RWPE2 (cell line): ENCODE data around the gene SNRPF.

Experiments
- ATAC-seq: fragments of 200-7000 bp; cut with Tn5 transposase; 3 replicates; pipeline ENCODE4 v1.9.1; 2021; ENCODE audit warnings: low read depth
- DNase-seq: peaks from one replicate; pipeline ENCODE4 v3.0.0-alpha.2; 2020; ENCODE audit warnings: low spot score
- H3K27ac ChIP-seq: fragments of 450-650 bp; 2 replicates; pipeline ENCODE4 v1.5.1; 2017; ENCODE audit warnings: mild to moderate bottlenecking; ENCODE audit not compliant: poor library complexity, severe bottlenecking
- H3K27me3 ChIP-seq: fragments of 250-450 bp; sonication (Bioruptor Pico); 2 replicates; pipeline ENCODE4 v1.5.1; 2021; ENCODE audit warnings: mild to moderate bottlenecking, moderate library complexity; ENCODE audit not compliant: insufficient read depth, poor library complexity, severe bottlenecking
- H3K36me3 ChIP-seq: fragments of 250-450 bp; sonication (Bioruptor Pico); 2 replicates; pipeline ENCODE4 v1.5.1; 2020; ENCODE audit warnings: low read depth, mild to moderate bottlenecking, moderate library complexity
- H3K4me1 ChIP-seq: fragments of 250-450 bp; sonication (Bioruptor Pico); 2 replicates; pipeline ENCODE4 v1.5.1; 2021; ENCODE audit warnings: mild to moderate bottlenecking, moderate library complexity; ENCODE audit not compliant: insufficient read depth, poor library complexity, severe bottlenecking
- H3K4me3 ChIP-seq: fragments of 250-450 bp; sonication (Bioruptor Pico); 2 replicates; pipeline ENCODE4 v1.5.1; 2021; ENCODE audit warnings: mild to moderate bottlenecking, moderate library complexity; ENCODE audit not compliant: severe bottlenecking
- H3K9me3 ChIP-seq: fragments of 250-450 bp; sonication (Bioruptor Pico); 2 replicates; pipeline ENCODE4 v1.5.1; 2021; ENCODE audit warnings: mild to moderate bottlenecking, moderate library complexity; ENCODE audit not compliant: severe bottlenecking
- CTCF ChIP-seq: fragments of 450-650 bp; IDR thresholded peaks from one replicate; pipeline ENCODE4 v1.5.1; 2017; ENCODE audit warnings: mild to moderate bottlenecking, moderate library complexity; ENCODE audit not compliant: poor library complexity, severe bottlenecking

Gene SNRPF

DNA sequence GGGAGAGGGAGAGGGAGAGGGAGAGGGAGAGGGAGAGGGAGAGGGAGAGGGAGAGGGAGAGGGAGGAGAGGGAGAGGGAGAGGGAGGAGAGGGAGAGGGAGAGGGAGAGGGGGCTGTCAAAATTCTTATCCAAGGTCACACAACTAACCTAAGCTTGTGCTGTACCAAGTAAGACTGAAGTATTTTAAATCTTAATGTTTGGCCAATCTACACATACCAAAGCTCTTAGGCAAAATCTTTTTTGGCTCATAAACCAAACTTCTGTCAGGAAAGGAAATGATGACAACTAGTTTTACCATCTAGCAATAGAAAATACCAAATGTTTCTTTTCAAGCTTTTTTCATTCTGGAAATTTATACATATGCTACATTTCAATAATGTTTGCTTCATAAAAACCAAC is 49.8 kb downstream of the SNRPF start:
- DNase-seq (no peak), ATAC-seq (peak; percentile 27; the same call in 1 of the 3 replicates)
- Histone ChIP-seq H3K27me3 (peaks cover 18% of the 10 kb centered on the region), H3K9me3 (no peaks in the 10 kb centered on the region), H3K4me1 (no peaks in the 10 kb centered on the region), H3K4me3 (no peak overlapping the region), H3K36me3 (no peaks in the 10 kb centered on the region), H3K27ac (no peak overlapping the region)
- no peak for TF ChIP-seq CTCF

DNA sequence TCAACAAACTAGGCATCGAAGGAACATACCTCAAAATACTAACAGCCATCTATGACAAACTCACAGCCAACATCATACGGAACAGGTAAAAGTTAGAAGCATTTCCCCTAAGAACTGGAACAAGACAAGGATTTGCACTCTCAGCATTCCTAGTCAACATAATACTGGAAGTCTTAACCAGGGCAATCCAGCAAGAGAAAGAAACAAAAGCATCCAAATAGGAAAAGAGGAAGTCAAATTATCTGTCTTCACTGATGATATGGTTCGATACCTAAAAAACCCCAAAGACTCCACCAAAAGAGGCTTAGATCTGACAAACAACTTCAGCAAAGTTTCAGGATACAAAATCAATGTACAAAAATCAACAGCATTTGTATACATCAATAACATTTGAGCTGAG is 51.1 kb downstream of the SNRPF start:
- ATAC-seq: no peak
- no peak overlapping the region for H3K4me3 ChIP-seq
- peaks cover 18% of the 10 kb centered on the region for H3K27me3 ChIP-seq
- TF ChIP-seq CTCF: no peak
- H3K36me3 ChIP-seq: no peaks in the 10 kb centered on the region
- H3K9me3 ChIP-seq: no peaks in the 10 kb centered on the region
- no peak overlapping the region for H3K27ac ChIP-seq
- DNase-seq: no peak
- no peaks in the 10 kb centered on the region for H3K4me1 ChIP-seq
